ENCODE results near the gene PDPK1. TPM values are rescaled to one million over a fixed set of nuclear protein-coding genes. Genes with fewer than 3 reads are reported as not detected.
"Not testable (repeated sequence)": the region's sequence is repeated elsewhere in the genome, so short reads cannot be mapped to it uniquely, and the experiment has no call there.

Gene PDPK1
- total RNA-seq, 1 experiment from 2014 or later, result 22.7 TPM

GRCh38 chr16:2540912-2541311 lies 3.1 kb downstream of the PDPK1 start:
- DNase-seq (ENCODE audit: low read depth), result not testable (repeated sequence)

GRCh38 chr16:2541409-2541808 lies 3.6 kb downstream of the PDPK1 start:
- peak; percentile 31 for DNase-seq (ENCODE audit: low read depth)

- not testable (repeated sequence) for DNase-seq (ENCODE audit: low read depth)
Measured at GRCh38 chr16:2543771-2544170, 6.0 kb downstream of the PDPK1 start.

DNA sequence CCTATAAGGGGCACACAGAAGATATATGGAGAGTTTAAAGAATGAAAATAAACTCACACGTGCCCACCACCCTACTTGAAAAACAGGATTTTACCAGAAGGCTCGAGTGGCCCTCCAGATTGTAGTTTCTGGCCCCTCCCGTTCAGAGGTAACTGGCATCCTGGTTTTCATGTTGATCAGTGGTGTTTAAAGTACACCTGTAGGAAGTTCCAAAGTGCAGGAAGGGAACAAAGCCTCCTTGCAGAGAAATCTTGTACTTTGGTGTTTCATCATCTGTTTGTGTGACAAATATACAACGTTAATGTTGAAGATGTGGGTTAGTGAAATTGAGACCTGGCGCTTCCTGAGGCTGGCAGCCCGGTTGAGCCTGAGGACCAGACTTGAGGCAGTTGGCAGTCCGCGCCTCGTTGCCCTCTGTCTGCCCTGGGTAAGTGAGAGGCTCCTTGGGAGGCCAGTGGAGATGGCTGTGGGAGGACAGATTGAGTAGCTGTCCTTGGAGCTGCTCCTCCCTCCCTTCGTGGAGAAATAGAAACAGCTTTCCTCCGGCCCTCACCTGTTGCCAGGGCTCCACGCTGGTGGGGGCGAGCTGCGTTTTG lies 12.6 kb downstream of the PDPK1 start:
- not testable (repeated sequence) for DNase-seq (ENCODE audit: low read depth)

GRCh38 chr16:2551420-2551889 lies 13.6 kb downstream of the PDPK1 start:
- DNase-seq (ENCODE audit: low read depth), result not testable (repeated sequence)

DNA sequence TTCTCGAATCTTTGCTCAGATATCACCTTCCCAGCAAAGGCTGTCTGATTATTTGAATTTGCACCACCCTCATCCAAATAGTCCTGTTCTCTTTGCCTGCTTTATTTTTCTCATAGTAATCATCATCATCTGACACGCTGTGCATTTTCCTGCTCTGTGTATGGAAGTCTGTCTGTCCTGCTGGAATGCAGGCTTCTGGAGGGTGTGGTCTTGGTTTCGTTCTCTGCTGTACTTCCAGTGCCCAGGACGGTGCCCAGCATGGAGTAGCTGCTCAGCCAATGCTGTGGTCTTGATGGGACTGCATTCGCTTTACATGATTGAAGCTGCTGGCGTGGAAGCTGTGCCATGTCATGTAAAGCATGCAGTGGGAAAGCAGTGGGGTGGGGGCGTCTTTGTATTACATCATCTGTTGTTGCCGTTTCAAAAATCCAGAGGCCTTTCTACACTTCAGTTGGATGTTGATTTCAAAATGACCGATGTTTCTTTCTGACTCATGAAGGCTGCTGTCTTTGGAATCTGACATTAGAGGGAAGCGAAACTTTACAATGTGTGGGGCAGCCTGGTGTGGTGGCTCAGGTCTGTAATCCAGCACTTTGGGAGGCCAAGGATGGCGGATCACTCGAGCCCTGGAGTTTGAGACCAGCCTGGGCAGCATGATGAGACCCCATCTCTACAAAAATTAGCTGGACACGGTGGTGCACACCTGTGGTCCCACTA lies 17.0 kb downstream of the PDPK1 start:
- not testable (repeated sequence) for DNase-seq (ENCODE audit: low read depth)

DNA sequence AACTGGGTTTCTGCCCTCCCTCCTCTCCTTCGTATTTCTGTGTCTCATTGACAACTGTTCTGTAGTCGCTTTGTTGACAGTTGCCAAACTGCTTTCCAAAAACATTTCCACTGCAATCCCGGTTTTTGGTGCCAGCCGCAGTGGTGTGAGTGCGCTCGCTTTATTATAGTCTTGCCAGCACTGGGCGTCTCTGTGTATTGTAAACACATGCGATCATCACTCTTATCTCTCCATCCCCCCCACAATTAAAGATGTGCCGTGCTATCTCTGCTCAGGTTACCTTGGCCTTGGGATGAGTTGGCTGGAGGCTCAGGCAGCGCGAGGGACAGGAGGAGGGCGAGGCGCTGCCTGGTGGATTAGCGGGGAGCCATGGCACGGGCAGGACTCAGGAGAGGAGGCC lies 19.3 kb downstream of the PDPK1 start:
- DNase-seq (ENCODE audit: low read depth), result not testable (repeated sequence)

- not testable (repeated sequence) for DNase-seq (ENCODE audit: low read depth)
Measured at GRCh38 chr16:2560131-2560797, 22.4 kb downstream of the PDPK1 start.

DNA sequence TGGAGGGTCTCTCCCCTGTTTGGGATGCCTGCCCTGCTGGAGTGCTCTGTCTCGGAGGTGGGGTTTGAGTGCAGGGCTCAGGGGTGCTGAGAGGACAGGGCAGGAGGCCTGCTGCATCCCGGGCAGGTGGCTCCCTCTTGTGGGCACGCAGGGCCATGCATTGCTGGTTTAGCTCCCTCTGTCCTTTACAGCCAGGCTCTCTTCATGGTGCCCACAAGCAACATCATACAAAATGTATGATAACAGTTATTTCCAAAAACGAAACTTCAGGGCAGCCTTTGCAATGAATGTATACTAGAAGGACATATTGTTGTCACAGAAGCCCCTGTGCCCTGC lies 22.9 kb downstream of the PDPK1 start:
- not testable (repeated sequence) for DNase-seq (ENCODE audit: low read depth)

DNA sequence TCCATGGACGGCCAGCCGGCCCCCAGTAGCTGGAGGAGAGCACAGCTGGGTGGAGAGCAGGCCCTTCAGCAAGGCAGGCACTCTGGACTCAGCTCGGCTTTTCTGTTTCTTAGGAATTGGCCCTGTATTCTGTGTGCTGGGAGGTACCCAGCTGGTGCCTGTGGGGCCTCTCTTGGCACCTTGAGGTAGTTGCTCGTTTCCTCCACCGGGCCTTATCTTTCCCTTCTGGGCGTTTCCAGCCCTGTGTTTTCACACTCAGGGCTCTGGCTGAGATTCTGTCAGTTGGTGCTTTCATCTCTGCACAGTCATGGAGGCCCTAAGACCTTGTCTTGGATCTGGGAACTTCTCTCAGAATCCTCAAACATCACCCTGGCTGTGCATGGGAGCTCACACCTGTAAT lies 29.7 kb downstream of the PDPK1 start:
- DNase-seq (ENCODE audit: low read depth), result not testable (repeated sequence)

DNA sequence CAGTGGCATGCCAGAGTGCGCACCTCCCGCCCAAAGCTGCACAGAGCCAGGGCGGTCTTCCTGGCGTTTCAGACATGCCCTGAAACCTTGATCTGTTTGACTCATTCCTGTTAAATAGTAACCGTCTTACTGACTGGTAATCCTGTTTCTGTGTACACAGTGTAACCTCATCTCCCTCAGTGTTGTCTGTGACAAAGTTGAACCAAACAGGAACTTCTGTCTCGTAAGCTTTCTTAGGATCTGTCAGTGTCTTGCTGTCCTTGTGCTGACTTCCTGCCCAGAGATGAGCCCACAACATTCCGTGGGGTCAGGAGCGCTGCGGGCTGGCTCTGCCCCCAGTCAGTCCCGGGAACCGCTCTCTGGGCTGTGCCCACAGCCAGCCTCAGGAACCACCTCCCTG lies 30.8 kb downstream of the PDPK1 start:
- not testable (repeated sequence) for DNase-seq (ENCODE audit: low read depth)

DNA sequence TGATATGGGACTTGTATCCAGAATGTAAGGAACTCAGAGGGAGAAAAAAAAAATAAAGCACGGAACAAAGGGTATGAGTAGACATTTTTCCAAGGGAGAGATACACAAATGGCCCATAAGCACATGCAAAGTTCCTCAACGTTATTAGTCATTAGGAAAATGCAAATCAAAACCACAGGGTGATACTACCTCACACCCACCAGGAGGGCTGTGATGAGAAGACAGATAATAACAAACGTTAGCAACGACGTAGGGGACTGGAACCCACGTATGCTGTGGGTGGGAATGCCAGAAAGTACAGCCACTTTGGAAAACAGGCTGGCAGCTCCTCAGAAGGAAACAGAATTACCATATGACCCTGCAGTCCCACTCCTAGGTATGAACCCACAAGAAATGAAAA lies 34.9 kb downstream of the PDPK1 start:
- DNase-seq (ENCODE audit: low read depth), result not testable (repeated sequence)

DNA sequence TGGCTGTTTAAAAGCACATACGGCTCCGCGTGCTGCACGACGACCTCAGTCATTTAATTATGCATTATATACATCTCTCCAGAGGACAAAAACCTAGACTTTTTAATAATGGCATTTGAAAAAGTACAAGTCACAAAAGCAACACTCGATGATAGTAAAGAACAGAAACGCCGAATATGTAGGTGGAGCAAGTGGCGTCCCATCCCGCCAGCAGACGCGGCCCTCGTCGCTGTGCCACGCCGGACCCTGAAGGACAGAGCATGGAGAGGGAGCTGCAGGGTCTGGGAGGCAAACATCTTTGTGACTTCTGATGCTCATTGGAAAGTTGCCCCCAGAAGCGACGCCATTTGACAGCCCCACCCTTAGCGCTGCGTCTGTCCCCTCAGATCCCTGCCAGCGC lies 38.0 kb downstream of the PDPK1 start:
- DNase-seq (ENCODE audit: low read depth), result not testable (repeated sequence)

DNA sequence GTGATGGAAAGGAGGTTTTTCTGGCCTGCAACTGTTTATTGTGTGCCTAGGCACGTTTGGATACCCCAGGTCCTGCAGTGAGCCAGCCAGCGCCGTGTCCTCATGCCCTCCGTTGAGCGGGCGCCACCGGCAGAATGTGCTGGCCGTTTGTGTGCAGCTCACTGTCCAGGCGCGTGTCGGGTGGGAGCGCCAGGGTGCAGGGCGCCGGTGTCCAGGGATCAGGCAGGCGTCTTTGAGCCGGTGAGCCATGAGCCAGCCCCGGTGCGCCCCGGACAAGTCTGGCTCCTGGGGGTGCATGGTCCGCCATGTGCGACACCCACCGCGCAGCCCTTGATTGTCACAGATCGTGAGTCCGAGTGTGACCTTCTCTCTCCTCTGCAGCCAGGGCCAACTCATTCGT lies 39.2 kb downstream of the PDPK1 start:
- DNase-seq (ENCODE audit: low read depth), result not testable (repeated sequence)

DNA sequence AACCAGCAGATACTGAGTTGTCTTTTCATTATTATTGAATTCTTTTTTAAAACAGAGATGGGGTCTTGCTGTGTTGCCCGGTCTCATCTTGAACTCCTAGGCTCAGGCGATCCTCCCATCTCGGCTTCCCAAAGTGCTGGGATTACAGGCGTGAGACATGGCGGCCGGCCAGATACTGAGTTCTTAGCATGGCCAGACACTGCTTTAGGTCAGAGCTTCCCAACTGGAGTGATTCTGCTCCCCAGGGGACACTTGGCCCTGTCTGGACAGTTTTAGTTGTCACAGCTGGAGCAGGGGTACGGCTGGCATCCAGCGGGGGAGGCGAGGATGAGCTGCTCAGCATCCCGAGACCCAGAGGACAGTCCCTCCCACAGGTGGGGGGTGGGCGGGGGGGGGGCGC lies 41.1 kb downstream of the PDPK1 start:
- DNase-seq (ENCODE audit: low read depth), result not testable (repeated sequence)

DNA sequence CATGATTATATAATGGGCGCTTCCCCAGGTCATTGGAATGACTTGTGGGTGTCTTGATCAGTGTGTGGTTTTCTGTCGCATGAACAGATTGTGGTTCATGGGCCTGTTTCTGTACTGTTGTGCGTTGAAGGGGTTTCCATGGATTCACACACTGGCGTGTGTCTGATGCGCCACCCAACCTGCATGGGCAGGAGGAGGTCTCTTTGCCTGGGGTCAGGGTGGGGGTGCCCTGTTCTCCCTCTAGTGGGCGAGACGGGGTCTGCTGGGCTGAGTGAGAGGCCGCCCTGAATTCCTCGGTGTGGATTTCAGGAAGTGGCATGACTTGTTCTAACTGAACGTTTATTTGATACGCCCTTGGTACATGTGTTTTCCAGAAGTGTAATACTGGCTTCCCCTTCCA lies 42.3 kb downstream of the PDPK1 start:
- DNase-seq (ENCODE audit: low read depth), result peak; percentile 12

GRCh38 chr16:2580818-2581217 lies 43.0 kb downstream of the PDPK1 start:
- not testable (repeated sequence) for DNase-seq (ENCODE audit: low read depth)

DNA sequence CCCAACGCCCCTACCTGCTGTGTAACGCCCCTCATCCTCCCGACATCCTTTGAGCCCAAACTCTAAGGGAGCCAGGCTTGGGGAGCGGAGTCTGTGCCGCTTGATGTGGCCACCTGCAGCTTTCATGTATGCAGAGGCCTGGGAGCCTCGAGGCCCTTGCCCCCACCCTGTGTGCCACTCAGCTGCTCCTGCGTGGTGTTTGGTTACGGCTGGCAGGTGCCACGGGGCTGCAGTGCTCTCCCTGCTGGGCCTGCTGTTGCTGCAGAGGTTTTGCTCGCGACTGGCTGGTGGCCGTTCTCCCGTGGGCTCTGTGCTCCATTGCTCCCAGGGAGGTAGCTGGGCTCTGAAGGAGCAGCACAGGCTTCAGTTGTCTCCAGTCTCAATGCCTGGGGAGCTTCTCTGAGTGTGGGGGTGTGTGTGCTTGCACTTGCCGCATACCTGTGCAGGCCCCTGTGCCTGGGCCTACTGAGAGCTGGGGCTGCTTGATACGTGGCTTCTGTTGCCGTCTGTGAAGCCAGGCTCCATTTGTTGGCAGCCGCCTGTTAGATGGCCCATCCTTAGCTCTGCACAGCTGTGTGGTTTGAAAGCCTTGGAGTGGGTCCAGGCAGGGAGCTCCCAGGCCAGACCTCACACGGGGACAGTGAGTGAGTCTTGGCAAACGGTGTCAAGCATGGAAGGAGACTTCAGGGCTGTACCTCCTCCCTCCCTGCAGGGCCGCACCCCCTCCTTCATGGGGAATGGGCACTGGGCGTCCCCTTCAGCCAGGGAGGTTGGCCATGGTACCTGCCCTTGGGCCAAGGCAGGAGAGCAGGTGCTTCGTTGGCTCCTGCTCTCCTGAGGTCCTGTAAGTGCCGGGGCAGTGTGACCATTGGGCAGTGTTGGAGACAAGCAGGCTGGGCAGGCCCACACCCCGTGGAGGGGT lies 47.2 kb downstream of the PDPK1 start:
- DNase-seq (ENCODE audit: low read depth), result peak; percentile 23

DNA sequence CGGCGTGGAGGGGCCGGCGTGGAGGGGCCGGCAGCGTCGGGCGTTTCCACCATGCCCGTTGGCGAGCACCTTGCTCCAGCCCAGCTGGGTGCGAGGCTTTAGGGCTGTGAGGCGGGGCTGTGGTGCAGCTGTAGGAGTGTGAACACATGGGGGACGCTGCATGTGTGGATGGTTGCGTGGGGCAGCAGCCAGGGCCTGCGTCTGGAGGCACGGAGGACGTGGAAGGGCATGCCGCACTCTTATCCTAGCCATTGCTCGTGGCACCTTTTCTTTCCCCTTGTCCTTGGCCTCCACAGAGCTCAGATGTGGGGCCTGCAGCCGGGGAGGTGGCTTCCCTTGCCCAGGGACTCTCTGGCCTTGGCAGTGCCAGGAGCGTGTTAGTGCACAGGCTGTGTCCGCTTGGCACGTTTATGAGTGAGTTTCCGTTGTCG lies 47.8 kb downstream of the PDPK1 start:
- no peak for DNase-seq (ENCODE audit: low read depth)

DNA sequence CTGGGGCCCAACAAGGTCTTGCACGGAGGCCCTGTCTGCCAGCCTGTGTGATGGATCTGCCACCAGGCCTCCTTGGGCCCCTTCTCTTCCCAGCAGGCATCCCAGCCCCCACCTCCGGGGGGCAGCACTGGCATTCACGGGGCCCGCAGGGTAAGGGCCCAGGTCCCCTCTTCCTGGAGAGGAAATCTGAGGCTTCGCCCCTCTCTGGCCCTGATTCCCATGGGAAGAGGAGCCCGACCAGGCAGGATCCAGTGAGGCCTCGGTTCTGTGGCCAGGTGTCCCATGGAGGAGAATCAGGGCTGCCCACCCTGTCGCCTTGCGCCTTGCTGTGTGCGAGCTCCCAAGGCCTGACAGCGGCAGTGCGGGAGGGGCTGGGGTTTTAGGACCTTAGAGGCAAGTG lies 48.4 kb downstream of the PDPK1 start:
- no peak for DNase-seq (ENCODE audit: low read depth)

GRCh38 chr16:2586901-2587480 lies 49.2 kb downstream of the PDPK1 start:
- DNase-seq (ENCODE audit: low read depth), result no peak
